GM18508 (cell line): ENCODE measurements around the gene PRDM2.

Experiments
- ATAC-seq: cut with Tn5 transposase; IDR thresholded peaks from one replicate; pipeline ENCODE4 v1.9.1; 2021; ENCODE audit warnings: moderate number of reproducible peaks; ENCODE audit not compliant: insufficient read depth, unreplicated experiment

PRDM2 gene

GRCh38 chr1:13784971-13785370 is 85.0 kb downstream of the PRDM2 start:
- no peak for ATAC-seq

GRCh38 chr1:13786541-13786940 is 86.6 kb downstream of the PRDM2 start:
- ATAC-seq: no peak

GRCh38 chr1:13788795-13789194 is 88.8 kb downstream of the PRDM2 start:
- ATAC-seq: no peak

DNA sequence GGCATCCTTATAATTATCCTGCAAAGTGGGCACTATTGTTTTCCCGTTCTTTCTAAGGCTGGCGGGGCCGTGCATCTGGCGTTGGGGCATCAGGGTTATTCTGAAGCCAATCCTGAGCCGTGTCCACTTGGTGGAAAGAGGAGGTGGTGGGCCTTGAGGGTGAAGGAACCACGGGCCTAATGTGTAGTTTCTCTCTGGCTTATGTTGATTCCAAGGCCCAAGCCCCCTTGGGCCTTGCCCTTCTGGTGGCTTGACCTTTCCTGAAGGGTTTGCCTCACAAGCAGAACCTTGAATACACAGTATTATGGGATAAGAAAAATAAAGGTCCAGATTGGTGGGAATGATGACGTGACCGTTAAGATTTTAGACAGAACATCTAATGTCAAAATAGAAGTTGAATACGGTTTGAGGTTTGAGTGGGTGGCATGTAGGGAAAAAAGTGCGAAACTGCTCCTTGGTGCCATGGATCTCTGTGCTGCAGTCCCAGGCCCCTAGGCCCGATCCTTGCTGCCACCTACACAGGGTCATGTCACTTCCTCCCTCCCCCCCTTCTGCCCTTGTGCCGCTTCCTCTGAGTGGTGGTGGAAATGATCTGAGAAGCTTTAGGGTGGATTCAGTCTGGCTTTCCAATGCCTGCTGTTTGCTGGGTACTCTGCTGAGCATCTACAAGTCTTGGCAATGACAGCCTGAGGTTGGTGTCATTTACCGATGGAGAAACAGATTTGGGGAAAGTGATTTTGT is 90.5 kb downstream of the PRDM2 start:
- ATAC-seq: no peak

GRCh38 chr1:13792419-13792818 is 92.4 kb downstream of the PRDM2 start:
- no peak for ATAC-seq

- ATAC-seq: no peak
These were observed 93.2 kb downstream of the PRDM2 start for GRCh38 chr1:13793088-13793730.

DNA sequence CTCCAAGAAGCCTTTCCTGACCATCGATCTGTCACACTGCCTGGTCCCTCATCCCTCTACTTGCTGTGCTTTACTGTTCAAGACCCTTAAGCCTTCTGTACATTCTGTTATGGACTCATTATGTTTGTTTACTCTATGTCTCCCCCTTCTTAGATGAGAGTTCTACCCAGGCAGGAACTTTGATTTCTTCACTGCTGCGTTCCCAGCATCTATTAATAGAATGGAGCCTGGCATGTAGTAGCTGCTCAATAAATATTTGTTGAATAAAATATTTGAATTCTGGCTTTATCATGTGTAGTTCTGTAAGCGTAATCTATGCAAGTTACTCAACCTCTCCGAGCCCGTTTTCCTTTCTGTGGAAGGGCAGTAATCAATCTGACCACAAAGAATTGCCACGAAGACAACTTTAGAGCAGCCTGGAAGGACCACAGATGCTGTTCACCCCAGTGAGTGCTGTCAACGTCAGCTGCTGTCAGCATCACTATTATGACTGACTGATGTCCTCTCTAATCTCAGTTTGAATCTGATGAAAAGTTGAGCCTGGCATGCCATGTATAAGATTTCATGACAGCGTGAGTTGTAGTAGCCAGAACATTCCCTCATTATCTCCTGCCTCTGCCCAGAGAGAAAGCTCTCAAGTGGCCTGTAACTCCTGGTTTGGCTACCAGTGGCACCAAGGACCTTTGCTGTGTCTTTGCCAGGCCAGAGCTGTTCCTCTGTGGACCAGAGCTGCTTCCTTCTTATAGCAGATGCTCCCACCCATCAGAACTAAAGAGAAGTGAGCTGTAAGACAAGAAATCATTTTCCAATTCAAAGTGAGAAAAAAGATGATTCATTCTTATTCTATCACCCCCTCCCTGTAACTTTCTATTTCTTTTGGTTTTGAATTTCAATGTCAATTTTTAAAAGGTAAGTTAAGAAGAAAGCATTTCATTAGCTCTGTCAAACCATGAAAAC is 94.5 kb downstream of the PRDM2 start:
- ATAC-seq: no peak

DNA sequence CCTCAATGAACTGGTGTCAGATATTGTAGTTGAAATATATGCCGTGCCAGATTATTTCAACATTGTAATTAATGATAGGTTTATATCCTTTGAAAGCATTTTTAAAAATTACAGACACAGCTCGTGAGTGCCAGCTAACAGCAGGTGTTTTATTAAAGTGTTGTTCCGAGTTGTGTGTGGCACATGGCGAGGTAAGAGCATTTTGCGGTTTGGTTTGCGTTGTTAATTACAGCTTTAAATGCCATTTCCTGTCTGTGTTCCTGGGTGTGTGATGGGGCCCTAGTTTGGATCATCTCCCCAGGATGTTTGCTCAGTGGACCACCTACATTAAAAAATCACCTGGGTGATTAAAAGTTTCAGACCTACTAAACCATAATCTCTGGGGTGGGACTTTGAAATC is 97.4 kb downstream of the PRDM2 start:
- ATAC-seq: no peak

DNA sequence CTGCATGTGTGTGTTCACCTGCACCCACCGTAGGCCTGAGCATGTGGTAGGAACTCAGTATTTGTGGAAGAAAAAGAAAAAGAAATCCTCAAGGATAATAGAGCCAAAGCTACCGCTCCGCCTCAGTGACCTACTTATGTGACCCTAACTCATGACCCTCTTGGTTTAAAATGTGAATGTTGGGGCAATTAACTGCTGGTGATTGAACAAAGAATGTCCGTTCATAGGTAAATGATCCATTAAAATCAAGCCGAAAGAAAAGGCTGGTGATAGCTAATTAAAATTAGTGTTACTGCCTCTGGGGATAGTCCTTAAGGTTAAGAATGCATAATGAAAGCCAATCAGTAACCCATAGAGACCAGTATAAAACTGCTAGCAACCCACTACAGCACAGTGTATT is 98.1 kb downstream of the PRDM2 start:
- ATAC-seq: no peak

DNA sequence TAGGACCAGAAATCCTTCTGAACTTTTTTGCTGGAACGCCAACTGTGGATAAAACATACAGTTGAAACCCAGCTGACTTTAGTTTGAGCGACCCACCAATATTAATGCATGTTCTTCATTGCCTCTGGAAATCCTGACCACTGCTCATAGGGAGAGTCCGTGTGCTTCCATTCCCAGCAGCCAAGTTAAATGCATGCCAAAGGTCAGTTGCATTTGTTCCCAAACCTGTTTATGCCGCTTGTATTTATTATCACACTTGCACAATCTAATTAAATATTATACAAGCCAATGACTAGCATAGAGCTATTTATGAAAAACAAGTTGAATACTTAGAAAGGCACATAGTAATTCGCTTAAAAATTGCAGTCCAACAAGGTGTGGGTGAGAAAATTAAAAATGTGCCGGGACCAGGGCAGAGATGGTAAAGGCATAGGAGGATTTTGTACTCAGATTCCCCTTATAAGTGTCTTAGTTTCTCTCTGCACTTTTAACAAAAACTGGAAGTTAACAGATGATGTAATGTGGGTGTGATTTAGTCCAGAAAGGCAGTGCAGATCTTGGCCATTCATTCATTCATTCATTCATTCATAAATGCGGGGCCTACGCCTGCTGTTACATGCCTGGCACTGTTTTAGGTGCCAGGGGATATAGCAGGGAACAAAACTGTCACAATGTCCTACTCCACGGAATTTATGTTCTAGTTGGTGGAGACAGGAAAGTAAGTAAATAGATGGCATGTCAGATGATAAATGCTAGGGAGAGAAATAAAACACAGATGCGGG is 99.7 kb downstream of the PRDM2 start:
- ATAC-seq: no peak

GRCh38 chr1:13801232-13801631 is 101.2 kb downstream of the PRDM2 start:
- no peak for ATAC-seq

- no peak for ATAC-seq
These were observed 101.9 kb downstream of the PRDM2 start for GRCh38 chr1:13801655-13802486.

GRCh38 chr1:13802782-13803545 is 103.0 kb downstream of the PRDM2 start:
- ATAC-seq: no peak

- ATAC-seq: no peak
These were observed 103.7 kb downstream of the PRDM2 start for GRCh38 chr1:13803546-13804239.

DNA sequence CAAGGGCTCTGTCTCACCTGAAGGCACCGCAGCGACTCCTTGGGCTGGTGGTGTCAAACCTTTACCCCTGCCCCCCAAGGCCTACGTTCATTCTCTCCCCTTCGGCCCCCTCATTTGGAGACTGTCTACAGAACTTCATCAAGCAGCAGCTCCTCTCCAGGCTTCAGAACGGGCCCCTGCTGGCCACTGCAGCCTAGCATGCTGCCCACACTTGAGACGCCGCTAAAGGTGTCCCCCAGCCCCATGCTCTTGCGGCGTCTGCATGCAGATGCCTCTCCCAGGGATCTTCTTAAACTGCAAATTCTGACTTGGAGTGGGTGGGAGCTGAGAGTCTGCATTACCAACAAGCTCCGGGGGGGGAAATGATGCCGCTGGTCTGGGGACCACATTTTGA is 104.2 kb downstream of the PRDM2 start:
- no peak for ATAC-seq

- no peak for ATAC-seq
These were observed 105.4 kb downstream of the PRDM2 start for GRCh38 chr1:13805431-13805830.

- no peak for ATAC-seq
These were observed 106.1 kb downstream of the PRDM2 start for GRCh38 chr1:13806108-13806507.

- no peak for ATAC-seq
These were observed 107.2 kb downstream of the PRDM2 start for GRCh38 chr1:13807209-13807608.
